HepG2 (cell line): Measurements from ENCODE around the gene HECTD4. TPM values are rescaled to one million over a fixed set of nuclear protein-coding genes. Genes with fewer than 3 reads are reported as not detected.

Experiments used
- ATAC-seq: fragments of 200-7000 bp; cut with Tn5 transposase; 3 replicates; pipeline ENCODE4 v1.9.1; 2020; ENCODE audit warnings: mild to moderate bottlenecking, moderate library complexity
- BruUV-seq: library from RNA; stranded (reverse); fragments of 400-500 nt; replicated peaks from 2 replicates; lab custom pipeline; 2021; lab: Mats Ljungman, UMichigan
- CTCF ChIA-PET: fragments of 300-600 bp; formaldehyde crosslinking; extraction: SDS; loops from one replicate; lab custom pipeline; 2021; ENCODE audit warnings: low total read pairs, inconsistent platforms, low intra/inter-chr PET ratio; lab: Yijun Ruan, JAX
- POLR2A ChIA-PET: fragments of 350-600 bp; sonication (Branson Sonifier 250); formaldehyde crosslinking; loops from one replicate; lab custom pipeline; 2020; ENCODE audit warnings: antibody characterized with exemption, inconsistent platforms; lab: Yijun Ruan, JAX
- DNase-seq: peaks from one replicate; pipeline ENCODE4 v3.0.0-alpha.2; 2015; ENCODE audit warnings: low spot score
- FAIRE-seq: peaks from 3 replicates; lab custom pipeline; 2011; peaks lifted over from hg19 to GRCh38; lab: Jason Lieb, UNC
- H2AFZ ChIP-seq: one replicate; pipeline ENCODE4 v1.6.1; 2011; ENCODE audit warnings: low read length, inconsistent platforms
- H3K27ac ChIP-seq: fragments of 300-600 bp; 3 replicates; pipeline ENCODE4 v1.8.0; 2011; ENCODE audit warnings: mixed run types, mild to moderate bottlenecking, mixed read lengths, low read length, inconsistent platforms; ENCODE audit not compliant: insufficient read depth; ENCODE audit errors: extremely low read length
- H3K27me3 ChIP-seq, 2 experiments: fragments of 200-600 bp in 1 of 2; 2 replicates in 1 of 2; 3 replicates in 1 of 2; pipeline versions ENCODE4 v1.6.0 to v1.8.0; 2011; ENCODE audit warnings: low read length in 2 of 2, mild to moderate bottlenecking in 2 of 2, moderate library complexity in 2 of 2, inconsistent platforms in 1 of 2; ENCODE audit not compliant: insufficient read depth in 2 of 2, control insufficient read depth in 1 of 2
- H3K36me3 ChIP-seq, 2 experiments: fragments of 200-600 bp in 1 of 2; replicated peaks in 1 of 2; 2 replicates in 1 of 2; 3 replicates in 1 of 2; pipeline versions ENCODE4 v1.5.1 to v1.8.0; 2011; ENCODE audit warnings: low read length in 2 of 2, inconsistent platforms in 1 of 2; ENCODE audit not compliant: insufficient read depth in 2 of 2, control insufficient read depth in 1 of 2
- H3K4me1 ChIP-seq: 2 replicates; pipeline ENCODE4 v1.5.1; 2012; ENCODE audit warnings: low read length, inconsistent platforms; ENCODE audit not compliant: insufficient read depth
- H3K4me2 ChIP-seq: 2 replicates; pipeline ENCODE4 v1.6.0; 2011; ENCODE audit warnings: low read depth, low read length, inconsistent platforms
- H3K4me3 ChIP-seq, 3 experiments: fragments of 200-600 bp in 1 of 3; sonication (generic), shearing (Covaris generic) in 1 of 3; replicated peaks in 1 of 3; 2 replicates each; pipeline ENCODE4 v1.5.1; 2011 to 2016; ENCODE audit warnings: low read length in 3 of 3, inconsistent platforms in 2 of 3, low read depth in 2 of 3, mild to moderate bottlenecking in 2 of 3, control low read depth in 1 of 3, mixed read lengths in 1 of 3; ENCODE audit not compliant: insufficient read depth in 1 of 3
- H3K79me2 ChIP-seq: one replicate; pipeline ENCODE4 v1.6.1; 2011; ENCODE audit warnings: low read length, inconsistent platforms; ENCODE audit not compliant: insufficient read depth
- H3K9ac ChIP-seq: 2 replicates; pipeline ENCODE4 v1.6.0; 2011; ENCODE audit warnings: mild to moderate bottlenecking, low read depth, low read length, inconsistent platforms; ENCODE audit not compliant: insufficient read depth
- H3K9me3 ChIP-seq: 2 replicates; pipeline ENCODE4 v1.5.1; 2012; ENCODE audit warnings: mild to moderate bottlenecking, low read length
- H4K20me1 ChIP-seq: 2 replicates; pipeline ENCODE4 v1.6.0; 2011; ENCODE audit warnings: inconsistent platforms, mild to moderate bottlenecking, low read length, moderate library complexity; ENCODE audit not compliant: insufficient read depth
- BHLHE40 ChIP-seq: IDR thresholded peaks from 2 replicates; pipeline ENCODE4 v1.6.1; 2011; ENCODE audit warnings: low read length, improper control_type of control experiment
- ESRRA ChIP-seq: sonication (generic); formaldehyde crosslinking; IDR thresholded peaks from 2 replicates; pipeline ENCODE4 v1.5.1; 2020; ENCODE audit warnings: mild to moderate bottlenecking, low read depth, missing genetic modification reagents
- FOXA3 ChIP-seq: IDR thresholded peaks from 2 replicates; pipeline ENCODE4 v1.6.1; 2016; ENCODE audit warnings: missing genetic modification reagents, missing compliant biosample characterization
- KDM3A ChIP-seq: IDR thresholded peaks from 2 replicates; pipeline ENCODE4 v1.6.1; 2018; ENCODE audit warnings: low read depth, missing compliant biosample characterization
- MIER3 ChIP-seq: IDR thresholded peaks from 2 replicates; pipeline ENCODE4 v1.6.1; 2016; ENCODE audit warnings: missing compliant biosample characterization, borderline replicate concordance
- MTF2 ChIP-seq: sonication (generic); formaldehyde crosslinking; IDR thresholded peaks from 2 replicates; pipeline ENCODE4 v1.5.0; 2020; ENCODE audit warnings: missing genetic modification reagents, borderline replicate concordance
- POLR2AphosphoS5 ChIP-seq: IDR thresholded peaks from 2 replicates; pipeline ENCODE4 v1.6.1; 2012; ENCODE audit warnings: low read depth, low read length
- ZFAT ChIP-seq: sonication (generic); formaldehyde crosslinking; conservative IDR thresholded peaks from 2 replicates; pipeline ENCODE4 v1.8.1; 2023; ENCODE audit warnings: missing genetic modification reagents, inconsistent platforms
- ZNF263 ChIP-seq: sonication (generic); formaldehyde crosslinking; IDR thresholded peaks from 2 replicates; pipeline ENCODE4 v1.4.0; 2020; ENCODE audit warnings: missing genetic modification reagents
- ZNF292 ChIP-seq: sonication (generic); formaldehyde crosslinking; IDR thresholded peaks from 2 replicates; pipeline ENCODE4 v1.8.1; 2022; ENCODE audit warnings: mild to moderate bottlenecking, low read depth, missing genetic modification reagents, borderline replicate concordance
- ZNF557 ChIP-seq: sonication (generic); formaldehyde crosslinking; IDR thresholded peaks from 2 replicates; pipeline ENCODE4 v1.4.0; 2020; ENCODE audit warnings: missing genetic modification reagents
- ZNF652 ChIP-seq: IDR thresholded peaks from 2 replicates; pipeline ENCODE4 v1.6.1; 2016; ENCODE audit warnings: low read depth, borderline replicate concordance
- ZNF709 ChIP-seq: sonication (generic); formaldehyde crosslinking; IDR thresholded peaks from 2 replicates; pipeline ENCODE4 v1.5.0; 2020; ENCODE audit warnings: mild to moderate bottlenecking, missing genetic modification reagents
- ZNF790 ChIP-seq: sonication (generic); formaldehyde crosslinking; IDR thresholded peaks from 2 replicates; pipeline ENCODE4 v1.8.0; 2022; ENCODE audit warnings: missing genetic modification reagents, mild to moderate bottlenecking, borderline replicate concordance
- WGBS: methylation state at CpG from one replicate; pipeline ENCODE4 v1.1.6; 2017; ENCODE audit warnings: low lambda C conversion rate; 5-methylcytosine and 5-hydroxymethylcytosine counted together
- in situ Hi-C: cut with HindIII; loops from 2 replicates; pipeline ENCODE4 v1.10.0; 2017; ENCODE audit warnings: low pct_unique_long_range_greater_than_20kb; ENCODE audit not compliant: extremely low pct_ligation_motif_present
- intact Hi-C: fragments of 100-400 bp; cut with micrococcal nuclease; formaldehyde crosslinking; loops from one replicate; pipeline ENCODE4 v1.10.0; 2022; ENCODE audit not compliant: unreplicated experiment
- polyA plus RNA-seq, 8 experiments: library from polyadenylated mRNA; depleted of rRNA in 3 of 8; stranded (reverse) in 7 of 8; unstranded in 1 of 8; fragments of >200 nt; fragmentation: Illumina TruSeq in 4 of 8; extraction: Trizol in 4 of 8; gene quantifications; 2 replicates each; pipeline versions ENCODE4 v1.2.1 to v1.2.3, GENCODE V29; 2011 to 2016; ENCODE audit warnings: low read depth in 4 of 8, missing spikeins in 1 of 8, mixed read lengths in 1 of 8; ENCODE audit not compliant: insufficient read depth in 1 of 8
- total RNA-seq, 5 experiments: library from RNA; depleted of rRNA; stranded (reverse); fragments of >200 nt; fragmentation: Illumina TruSeq; extraction: Trizol; gene quantifications; 2 replicates each; pipeline ENCODE4 v1.2.3, GENCODE V29; 2016; ENCODE audit warnings: low read depth in 1 of 5
- TF ChIP-seq, protein P1 (sequence below): sonication (generic); formaldehyde crosslinking; IDR thresholded peaks from 2 replicates; pipeline ENCODE4 v1.8.1; 2023; ENCODE audit warnings: mild to moderate bottlenecking, inconsistent platforms, moderate library complexity, missing genetic modification reagents, borderline replicate concordance
- TF ChIP-seq, protein P2 (sequence below): sonication (generic); formaldehyde crosslinking; IDR thresholded peaks from 2 replicates; pipeline ENCODE4 v1.4.0; 2020; ENCODE audit warnings: missing genetic modification reagents, borderline replicate concordance

HECTD4 gene
- total and polyA plus RNA-seq, 2 of the 13 experiments (the other 11 are each of a cell fraction or from before 2014, with no cell fraction given): 9.0 to 11.4 TPM

DNA sequence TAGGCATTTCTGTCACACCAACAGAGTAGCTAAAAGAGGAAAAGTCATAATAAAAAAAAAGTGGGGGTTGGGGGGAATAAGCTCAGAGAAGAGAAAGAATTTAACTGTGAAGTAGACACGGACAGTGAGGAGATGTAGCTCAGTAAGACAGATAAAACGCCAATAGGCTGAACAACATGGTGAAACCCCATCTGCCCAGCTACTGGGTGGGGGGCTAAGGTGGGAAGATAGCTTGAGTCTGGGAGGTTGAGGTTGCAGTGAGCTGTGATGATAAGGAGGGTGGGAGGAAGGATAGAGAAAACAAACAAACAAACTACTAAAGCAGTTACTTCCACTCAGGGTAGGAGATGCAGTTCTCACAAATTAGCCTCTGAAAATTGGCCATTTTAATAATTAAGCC lies 25.0 kb downstream of the HECTD4 start:
- CTCF ChIA-PET: no interaction called here
- DNase-seq: no peak
- no peaks in the 10 kb centered on the region; a peak in 1 of 5 replicates for H3K36me3 ChIP-seq
- H3K79me2 ChIP-seq: no peaks in the 10 kb centered on the region
- H3K9ac ChIP-seq: no peak overlapping the region
- POLR2A ChIA-PET: no interaction called here
- no peaks in the 10 kb centered on the region for H3K4me1 ChIP-seq
- no peaks in the 10 kb centered on the region for H3K9me3 ChIP-seq
- no peak overlapping the region for H3K27ac ChIP-seq
- no peak overlapping the region for H2AFZ ChIP-seq
- TF ChIP-seq, protein P1, sequence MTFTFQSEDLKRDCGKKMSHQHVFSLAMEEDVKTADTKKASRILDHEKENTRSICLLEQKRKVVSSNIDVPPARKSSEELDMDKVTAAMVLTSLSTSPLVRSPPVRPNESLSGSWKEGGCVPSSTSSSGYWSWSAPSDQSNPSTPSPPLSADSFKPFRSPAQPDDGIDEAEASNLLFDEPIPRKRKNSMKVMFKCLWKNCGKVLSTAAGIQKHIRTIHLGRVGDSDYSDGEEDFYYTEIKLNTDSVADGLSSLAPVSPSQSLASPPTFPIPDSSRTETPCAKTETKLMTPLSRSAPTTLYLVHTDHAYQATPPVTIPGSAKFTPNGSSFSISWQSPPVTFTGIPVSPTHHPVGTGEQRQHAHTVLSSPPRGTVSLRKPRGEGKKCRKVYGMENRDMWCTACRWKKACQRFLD: no peak
- TF ChIP-seq FOXA3 (no peak), BHLHE40 (no peak), ZNF263 (no peak), MIER3 (CRISPR knock-in tag) (no peak), ZFAT (CRISPR knock-in tag) (no peak), ZNF557 (CRISPR knock-in tag) (no peak), ZNF292 (CRISPR knock-in tag) (no peak), ESRRA (CRISPR knock-in tag) (no peak), ZNF652 (no peak), KDM3A (no peak), ZNF709 (CRISPR knock-in tag) (no peak), MTF2 (CRISPR knock-in tag) (no peak), POLR2AphosphoS5 (no peak), ZNF790 (CRISPR knock-in tag) (no peak)
- TF ChIP-seq, protein P2, sequence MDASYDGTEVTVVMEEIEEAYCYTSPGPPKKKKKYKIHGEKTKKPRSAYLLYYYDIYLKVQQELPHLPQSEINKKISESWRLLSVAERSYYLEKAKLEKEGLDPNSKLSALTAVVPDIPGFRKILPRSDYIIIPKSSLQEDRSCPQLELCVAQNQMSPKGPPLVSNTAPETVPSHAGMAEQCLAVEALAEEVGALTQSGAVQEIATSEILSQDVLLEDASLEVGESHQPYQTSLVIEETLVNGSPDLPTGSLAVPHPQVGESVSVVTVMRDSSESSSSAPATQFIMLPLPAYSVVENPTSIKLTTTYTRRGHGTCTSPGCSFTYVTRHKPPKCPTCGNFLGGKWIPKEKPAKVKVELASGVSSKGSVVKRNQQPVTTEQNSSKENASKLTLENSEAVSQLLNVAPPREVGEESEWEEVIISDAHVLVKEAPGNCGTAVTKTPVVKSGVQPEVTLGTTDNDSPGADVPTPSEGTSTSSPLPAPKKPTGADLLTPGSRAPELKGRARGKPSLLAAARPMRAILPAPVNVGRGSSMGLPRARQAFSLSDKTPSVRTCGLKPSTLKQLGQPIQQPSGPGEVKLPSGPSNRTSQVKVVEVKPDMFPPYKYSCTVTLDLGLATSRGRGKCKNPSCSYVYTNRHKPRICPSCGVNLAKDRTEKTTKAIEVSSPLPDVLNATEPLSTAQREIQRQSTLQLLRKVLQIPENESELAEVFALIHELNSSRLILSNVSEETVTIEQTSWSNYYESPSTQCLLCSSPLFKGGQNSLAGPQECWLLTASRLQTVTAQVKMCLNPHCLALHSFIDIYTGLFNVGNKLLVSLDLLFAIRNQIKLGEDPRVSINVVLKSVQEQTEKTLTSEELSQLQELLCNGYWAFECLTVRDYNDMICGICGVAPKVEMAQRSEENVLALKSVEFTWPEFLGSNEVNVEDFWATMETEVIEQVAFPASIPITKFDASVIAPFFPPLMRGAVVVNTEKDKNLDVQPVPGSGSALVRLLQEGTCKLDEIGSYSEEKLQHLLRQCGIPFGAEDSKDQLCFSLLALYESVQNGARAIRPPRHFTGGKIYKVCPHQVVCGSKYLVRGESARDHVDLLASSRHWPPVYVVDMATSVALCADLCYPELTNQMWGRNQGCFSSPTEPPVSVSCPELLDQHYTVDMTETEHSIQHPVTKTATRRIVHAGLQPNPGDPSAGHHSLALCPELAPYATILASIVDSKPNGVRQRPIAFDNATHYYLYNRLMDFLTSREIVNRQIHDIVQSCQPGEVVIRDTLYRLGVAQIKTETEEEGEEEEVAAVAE (CRISPR knock-in tag): no peak
- H4K20me1 ChIP-seq: peaks cover 2% of the 10 kb centered on the region; the same call in 1 of the 2 replicates
- in situ Hi-C loops: no loop called here
- no peak for ATAC-seq
- no peak overlapping the region for H3K4me2 ChIP-seq
- H3K27me3 ChIP-seq: no peaks in the 10 kb centered on the region
- H3K4me3 ChIP-seq: no peak overlapping the region
- intact Hi-C loops: no loop called here
- no TSS peak for BruUV-seq
- 95% methylated on average over 2 of the region's 2 CpGs for whole genome bisulfite sequencing
- no peak for FAIRE-seq
